Measurements from ENCODE around the gene RIMBP2. TPM values are rescaled to one million over a fixed set of nuclear protein-coding genes. Genes with fewer than 3 reads are reported as not detected.

The RIMBP2 gene
- total and polyA plus RNA-seq, 4 donors, result 0.05 to 2.9 (median 0.95) TPM

GRCh38 chr12:130451001-130451930 lies 264.8 kb downstream of the RIMBP2 start:
- ATAC-seq (ENCODE audit: insufficient read depth, low FRiP score) (no peak), DNase-seq (no peak)
- no peaks in the 10 kb centered on the region for H3K36me3 ChIP-seq (ENCODE audit: control insufficient read depth in 4 of 4, insufficient read depth in 4 of 4, low read length in 4 of 4)
- TF ChIP-seq CTCF (IDR thresholded peaks at IDR 0.05; ENCODE audit: control extremely low read depth, extremely low read depth), result no peak
- H3K27ac ChIP-seq (ENCODE audit: low read depth in 1 of 2, low read length in 1 of 2), result no peak overlapping the region
- no peaks in the 10 kb centered on the region for H3K4me1 ChIP-seq (ENCODE audit: control insufficient read depth in 5 of 5, insufficient read depth in 5 of 5, low read length in 5 of 5)
- 87 to 88% methylated on average over 41 of the region's 41 CpGs for WGBS, 2 donors
- no peak overlapping the region for H3K4me3 ChIP-seq
- H3K27me3 ChIP-seq (ENCODE audit: control insufficient read depth in 3 of 3, insufficient read depth in 3 of 3, low read length in 2 of 3), result no peaks in the 10 kb centered on the region
- H3K9me3 ChIP-seq (ENCODE audit: control insufficient read depth in 4 of 4, insufficient read depth in 3 of 4, low read length in 3 of 4), result no peaks in the 10 kb centered on the region
- no peak overlapping the region for H3K9ac ChIP-seq (ENCODE audit: insufficient read depth in 1 of 2, low read length in 2 of 2)

DNA sequence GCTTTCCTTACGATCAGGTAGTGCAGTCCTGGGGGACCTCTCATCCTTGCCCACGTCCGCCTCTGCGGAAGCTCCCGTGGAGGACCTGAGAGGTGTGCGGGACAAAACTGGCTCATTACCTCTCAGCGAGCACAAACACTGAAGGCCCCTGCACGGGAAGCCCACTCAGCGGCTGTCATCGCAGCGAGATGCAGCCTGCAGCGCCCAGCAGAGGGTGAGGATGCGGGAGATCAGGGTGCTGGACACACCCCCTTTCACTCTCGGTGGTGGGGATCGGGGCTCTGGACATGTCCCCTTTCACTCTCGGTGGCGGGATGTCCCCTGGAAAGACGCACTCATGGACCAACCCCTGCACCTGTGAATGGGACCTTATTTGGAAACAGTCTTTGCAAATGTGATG lies 266.8 kb downstream of the RIMBP2 start:
- TF ChIP-seq CTCF (IDR thresholded peaks at IDR 0.05; ENCODE audit: control extremely low read depth, extremely low read depth), result no peak
- no peaks in the 10 kb centered on the region for H3K27me3 ChIP-seq (ENCODE audit: control insufficient read depth in 3 of 3, insufficient read depth in 3 of 3, low read length in 2 of 3)
- no peak for ATAC-seq (ENCODE audit: insufficient read depth, low FRiP score)
- DNase-seq, result no peak
- H3K4me1 ChIP-seq (ENCODE audit: control insufficient read depth in 5 of 5, insufficient read depth in 5 of 5, low read length in 5 of 5), result no peaks in the 10 kb centered on the region
- H3K4me3 ChIP-seq, result no peak overlapping the region
- no peak overlapping the region for H3K9ac ChIP-seq (ENCODE audit: insufficient read depth in 1 of 2, low read length in 2 of 2)
- H3K9me3 ChIP-seq (ENCODE audit: control insufficient read depth in 4 of 4, insufficient read depth in 3 of 4, low read length in 3 of 4), result no peaks in the 10 kb centered on the region
- no peak overlapping the region for H3K27ac ChIP-seq (ENCODE audit: low read depth in 1 of 2, low read length in 1 of 2)
- 80 to 86% methylated on average over 18 of the region's 18 CpGs for WGBS, 2 donors
- H3K36me3 ChIP-seq (ENCODE audit: control insufficient read depth in 4 of 4, insufficient read depth in 4 of 4, low read length in 4 of 4), result no peaks in the 10 kb centered on the region

GRCh38 chr12:130448044-130448821 lies 267.9 kb downstream of the RIMBP2 start:
- no peak for TF ChIP-seq CTCF (IDR thresholded peaks at IDR 0.05; ENCODE audit: control extremely low read depth, extremely low read depth)
- Histone ChIP-seq H3K27me3 (ENCODE audit: control insufficient read depth in 3 of 3, insufficient read depth in 3 of 3, low read length in 2 of 3) (no peaks in the 10 kb centered on the region), H3K9me3 (ENCODE audit: control insufficient read depth in 4 of 4, insufficient read depth in 3 of 4, low read length in 3 of 4) (no peaks in the 10 kb centered on the region), H3K4me3 (no peak overlapping the region), H3K4me1 (ENCODE audit: control insufficient read depth in 5 of 5, insufficient read depth in 5 of 5, low read length in 5 of 5) (no peaks in the 10 kb centered on the region), H3K9ac (ENCODE audit: insufficient read depth in 1 of 2, low read length in 2 of 2) (no peak overlapping the region), H3K36me3 (ENCODE audit: control insufficient read depth in 4 of 4, insufficient read depth in 4 of 4, low read length in 4 of 4) (no peaks in the 10 kb centered on the region), H3K27ac (ENCODE audit: low read depth in 1 of 2, low read length in 1 of 2) (no peak overlapping the region)
- WGBS, 2 donors, result 85 to 88% methylated on average over 20 of the region's 20 CpGs
- DNase-seq, result no peak
- no peak for ATAC-seq (ENCODE audit: insufficient read depth, low FRiP score)

Data from lung (tissue), 12 donors.